ENCODE measurements around the gene ZNF837. TPM values are rescaled to one million over a fixed set of nuclear protein-coding genes. Genes with fewer than 3 reads are reported as not detected.

ZNF837 gene
- total RNA-seq, 2 donors from 2014 or later, result 1.6 to 3.9 TPM

DNA sequence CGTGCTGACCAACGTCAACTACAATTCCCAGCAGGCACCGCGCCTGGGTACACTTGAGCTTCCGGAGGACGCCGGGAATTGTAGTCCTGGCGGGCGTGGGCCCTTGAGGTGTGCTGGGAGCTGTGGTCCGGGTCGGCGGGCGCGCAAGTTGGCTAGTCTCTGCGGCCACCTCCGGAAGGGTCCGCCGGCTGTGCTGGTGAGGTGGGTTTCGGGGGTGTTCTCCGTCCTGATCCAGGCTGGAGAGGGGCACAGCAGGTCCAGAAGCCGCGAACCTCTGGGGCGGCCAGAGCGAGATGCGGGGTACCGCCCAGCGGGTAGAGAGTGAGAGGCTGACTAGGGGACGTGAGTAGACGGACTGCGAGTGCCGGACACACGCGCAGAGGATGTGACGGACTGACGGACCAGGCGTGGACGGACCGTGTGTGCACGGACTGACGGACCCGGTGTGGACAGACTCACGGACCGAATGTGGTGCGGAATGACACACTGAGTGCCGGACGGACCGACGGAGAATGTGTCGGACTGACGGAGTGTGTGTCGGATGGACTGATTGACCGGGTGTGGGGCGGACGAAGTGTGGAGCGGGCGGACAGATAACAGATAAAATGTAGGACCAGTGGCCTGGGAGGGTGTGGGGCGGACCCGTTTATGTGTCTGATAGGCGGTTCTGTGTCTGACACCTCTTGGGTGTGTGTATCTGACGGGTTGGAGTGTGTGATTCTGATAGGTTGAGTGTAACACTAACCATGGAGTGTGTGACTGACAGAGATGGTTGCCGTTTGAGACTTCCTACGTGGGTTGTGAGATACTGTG, 53.7 kb downstream of the ZNF837 start, which contains the start of gene ZSCAN22:
ZSCAN22 (plus strand) TSS at position 81 of the 813 bp plus-strand sequence. CDS start 7,809 bp downstream, outside the sequence.
- H3K9me3 ChIP-seq, result no peaks in the 10 kb centered on the region
- TF ChIP-seq, protein P1, sequence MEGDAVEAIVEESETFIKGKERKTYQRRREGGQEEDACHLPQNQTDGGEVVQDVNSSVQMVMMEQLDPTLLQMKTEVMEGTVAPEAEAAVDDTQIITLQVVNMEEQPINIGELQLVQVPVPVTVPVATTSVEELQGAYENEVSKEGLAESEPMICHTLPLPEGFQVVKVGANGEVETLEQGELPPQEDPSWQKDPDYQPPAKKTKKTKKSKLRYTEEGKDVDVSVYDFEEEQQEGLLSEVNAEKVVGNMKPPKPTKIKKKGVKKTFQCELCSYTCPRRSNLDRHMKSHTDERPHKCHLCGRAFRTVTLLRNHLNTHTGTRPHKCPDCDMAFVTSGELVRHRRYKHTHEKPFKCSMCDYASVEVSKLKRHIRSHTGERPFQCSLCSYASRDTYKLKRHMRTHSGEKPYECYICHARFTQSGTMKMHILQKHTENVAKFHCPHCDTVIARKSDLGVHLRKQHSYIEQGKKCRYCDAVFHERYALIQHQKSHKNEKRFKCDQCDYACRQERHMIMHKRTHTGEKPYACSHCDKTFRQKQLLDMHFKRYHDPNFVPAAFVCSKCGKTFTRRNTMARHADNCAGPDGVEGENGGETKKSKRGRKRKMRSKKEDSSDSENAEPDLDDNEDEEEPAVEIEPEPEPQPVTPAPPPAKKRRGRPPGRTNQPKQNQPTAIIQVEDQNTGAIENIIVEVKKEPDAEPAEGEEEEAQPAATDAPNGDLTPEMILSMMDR (IDR thresholded peaks at IDR 0.05), result no peak

DNA sequence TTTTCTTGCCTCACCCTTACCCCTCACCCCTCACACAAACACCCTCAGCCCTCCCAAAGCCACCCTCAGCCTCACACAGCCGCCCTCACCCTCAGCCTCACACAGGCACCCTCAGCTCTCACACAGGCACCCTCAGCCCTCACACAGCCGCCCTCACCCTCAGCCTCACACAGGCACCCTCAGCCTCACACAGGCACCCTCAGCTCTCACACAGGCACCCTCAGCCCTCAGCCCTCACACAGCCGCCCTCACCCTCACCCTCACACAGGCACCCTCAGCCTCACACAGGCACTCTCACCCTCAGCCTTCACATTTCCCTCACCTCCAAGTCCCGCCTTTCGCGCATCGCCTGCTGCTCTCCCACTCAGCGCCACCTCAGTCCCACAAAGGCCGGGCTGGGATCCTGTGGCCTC, 54.3 kb downstream of the ZNF837 start:
- peak overlapping the region; percentile 78 to 92 for H3K27ac ChIP-seq
- H3K9me3 ChIP-seq, result no peaks in the 10 kb centered on the region
- peak overlapping the region; percentile 84 for H3K4me3 ChIP-seq
- H3K4me1 ChIP-seq (ENCODE audit: control insufficient read depth in 1 of 2, low read depth in 2 of 2), result peaks cover 14 to 25% of the 10 kb centered on the region in 2 donors
- no peaks in the 10 kb centered on the region for H3K27me3 ChIP-seq (replicated peaks; ENCODE audit: insufficient read depth)
- ATAC-seq (ENCODE audit: insufficient number of reproducible peaks, low FRiP score, low read depth) (no peak), DNase-seq (ENCODE audit: low spot score) (no peak)
- no peaks in the 10 kb centered on the region for H3K36me3 ChIP-seq
- TF ChIP-seq, protein P1 (IDR thresholded peaks at IDR 0.05), result no peak

More for the DNA sequence above, 53.7 kb downstream of the ZNF837 start, which contains the start of gene ZSCAN22:
- Histone ChIP-seq H3K36me3 (no peaks in the 10 kb centered on the region), H3K27me3 (replicated peaks; ENCODE audit: insufficient read depth) (no peaks in the 10 kb centered on the region), H3K4me3 (peak within 1 kb of the TSS; percentile 84), H3K27ac (peak within 1 kb of the TSS; percentile 78 to 92), H3K4me1 (ENCODE audit: control insufficient read depth in 1 of 2, low read depth in 2 of 2) (peaks cover 14 to 25% of the 10 kb centered on the region in 2 donors)
- ATAC-seq (ENCODE audit: insufficient number of reproducible peaks, low FRiP score, low read depth), result peak; percentile 93
- DNase-seq (ENCODE audit: low spot score), result peak; percentile 95

DNA sequence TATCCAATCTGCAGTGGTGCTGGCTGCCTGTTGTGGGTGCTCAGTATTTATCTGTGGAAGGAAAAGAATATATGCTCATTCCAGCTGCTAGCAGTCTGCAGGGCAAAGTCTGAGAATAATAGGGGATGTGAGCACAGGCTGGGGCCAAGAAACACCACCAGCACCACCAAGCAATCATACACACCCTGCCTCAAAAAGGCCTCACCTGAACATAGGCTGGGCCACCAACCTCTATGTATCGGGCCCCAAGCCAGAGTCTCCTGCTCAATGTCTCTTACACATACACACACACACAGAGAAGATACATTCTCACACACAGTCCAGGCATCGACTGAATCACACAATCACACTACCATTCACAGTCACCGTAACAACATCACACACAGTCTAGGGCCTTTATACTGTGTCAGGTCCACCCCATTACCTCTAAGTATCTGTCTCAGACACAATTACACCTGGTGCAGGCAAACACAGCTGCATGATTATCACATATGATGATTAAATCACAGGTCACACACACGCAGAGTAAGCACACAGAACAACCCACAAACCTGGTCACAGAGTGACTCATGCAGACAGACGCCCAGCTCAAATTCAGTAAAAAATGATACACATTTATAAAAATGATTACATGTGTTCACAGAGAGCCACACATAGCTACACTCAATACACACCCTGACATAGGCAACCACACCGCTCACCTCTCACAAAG, 55.4 kb downstream of the ZNF837 start:
- no peak overlapping the region for H3K27ac ChIP-seq
- peaks cover 14 to 25% of the 10 kb centered on the region in 2 donors for H3K4me1 ChIP-seq (ENCODE audit: control insufficient read depth in 1 of 2, low read depth in 2 of 2)
- H3K36me3 ChIP-seq, result no peaks in the 10 kb centered on the region
- peak overlapping the region; percentile 84 for H3K4me3 ChIP-seq
- DNase-seq (ENCODE audit: low spot score), result no peak
- H3K9me3 ChIP-seq, result no peaks in the 10 kb centered on the region
- no peaks in the 10 kb centered on the region for H3K27me3 ChIP-seq (replicated peaks; ENCODE audit: insufficient read depth)
- no peak for ATAC-seq (ENCODE audit: insufficient number of reproducible peaks, low FRiP score, low read depth)
- TF ChIP-seq, protein P1 (IDR thresholded peaks at IDR 0.05), result no peak

DNA sequence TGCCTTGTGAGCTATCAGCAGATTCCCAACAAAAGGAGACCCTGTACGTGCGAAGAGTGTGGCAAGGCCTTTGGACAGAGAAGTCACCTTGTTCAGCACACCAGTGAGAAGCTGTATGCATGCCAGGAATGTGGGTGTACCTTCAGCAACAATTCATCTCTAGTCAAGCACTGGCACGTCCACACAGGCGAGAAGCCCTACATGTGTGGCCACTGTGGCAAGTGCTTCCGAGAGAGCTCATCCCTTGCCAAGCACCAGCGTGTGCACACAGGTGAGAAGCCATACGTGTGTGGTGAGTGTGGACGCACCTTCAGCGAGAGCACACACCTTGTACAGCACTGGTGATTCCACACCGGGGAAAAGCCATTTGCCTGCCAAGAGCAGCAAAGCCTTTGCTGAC, 61.6 kb downstream of the ZNF837 start:
- peaks cover 17% of the 10 kb centered on the region for H3K36me3 ChIP-seq
- TF ChIP-seq, protein P1 (IDR thresholded peaks at IDR 0.05), result no peak
- H3K9me3 ChIP-seq, result no peaks in the 10 kb centered on the region
- H3K4me1 ChIP-seq (ENCODE audit: control insufficient read depth in 1 of 2, low read depth in 2 of 2), result no peaks in the 10 kb centered on the region
- no peak overlapping the region for H3K27ac ChIP-seq
- H3K4me3 ChIP-seq, result no peak overlapping the region
- DNase-seq (ENCODE audit: low spot score), result no peak
- no peaks in the 10 kb centered on the region for H3K27me3 ChIP-seq (replicated peaks; ENCODE audit: insufficient read depth)
- ATAC-seq (ENCODE audit: insufficient number of reproducible peaks, low FRiP score, low read depth), result no peak

DNA sequence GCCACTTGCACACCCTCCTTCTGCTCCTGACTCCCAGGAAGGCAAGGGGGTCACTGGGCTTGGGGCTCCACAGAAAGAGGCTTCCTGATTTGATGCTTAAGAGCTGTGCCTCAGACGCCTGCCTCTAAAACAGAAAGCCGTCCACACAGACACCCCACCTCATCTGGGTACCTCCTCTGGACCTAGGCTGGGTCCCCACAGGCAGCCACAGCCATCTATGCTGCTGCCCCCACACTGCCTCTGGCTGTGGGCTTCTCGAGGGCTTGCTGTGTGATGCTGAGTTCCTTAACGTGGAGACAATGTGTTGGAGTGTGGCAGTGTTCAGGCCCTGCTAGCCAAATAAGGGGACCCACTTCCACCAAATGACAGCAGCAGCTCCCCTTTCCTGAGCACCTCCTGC, 62.5 kb downstream of the ZNF837 start:
- DNase-seq (ENCODE audit: low spot score), result no peak
- Histone ChIP-seq H3K4me3 (no peak overlapping the region), H3K9me3 (no peaks in the 10 kb centered on the region), H3K4me1 (ENCODE audit: control insufficient read depth in 1 of 2, low read depth in 2 of 2) (no peaks in the 10 kb centered on the region), H3K27ac (no peak overlapping the region), H3K36me3 (peaks cover 23% of the 10 kb centered on the region), H3K27me3 (replicated peaks; ENCODE audit: insufficient read depth) (no peaks in the 10 kb centered on the region)
- ATAC-seq (ENCODE audit: insufficient number of reproducible peaks, low FRiP score, low read depth), result no peak
- TF ChIP-seq, protein P1 (IDR thresholded peaks at IDR 0.05), result no peak
